Epidermal melanocyte (primary cell): ENCODE data around the gene SENP2.
"Not testable (repeated sequence)": the region's sequence is repeated elsewhere in the genome, so short reads cannot be mapped to it uniquely, and the experiment has no call there.

ENCODE experiments used
- DNase-seq: peaks from one replicate; pipeline ENCODE4 v3.0.0; 2011; ENCODE audit warnings: low spot score; ENCODE audit not compliant: insufficient read length

Gene SENP2

GRCh38 chr3:185647134-185647879, 61.2 kb downstream of the SENP2 start:
- no peak for DNase-seq

- DNase-seq = no peak
These were observed 61.8 kb downstream of the SENP2 start for GRCh38 chr3:185647880-185648210.

- DNase-seq = no peak
These were observed 62.3 kb downstream of the SENP2 start for GRCh38 chr3:185648396-185648795.

GRCh38 chr3:185649414-185649813, 63.3 kb downstream of the SENP2 start:
- DNase-seq = no peak

GRCh38 chr3:185651971-185652370, 65.9 kb downstream of the SENP2 start:
- no peak for DNase-seq

- no peak for DNase-seq
These were observed 68.1 kb downstream of the SENP2 start for GRCh38 chr3:185653949-185654757.

GRCh38 chr3:185654758-185655145, 68.7 kb downstream of the SENP2 start:
- DNase-seq = no peak

GRCh38 chr3:185655426-185656320, 69.6 kb downstream of the SENP2 start:
- DNase-seq = no peak

- DNase-seq = peak; percentile 88
These were observed 70.3 kb downstream of the SENP2 start for GRCh38 chr3:185656321-185656840.

GRCh38 chr3:185657211-185657610, 71.1 kb downstream of the SENP2 start:
- DNase-seq = no peak

- DNase-seq = no peak
These were observed 71.8 kb downstream of the SENP2 start for GRCh38 chr3:185657691-185658503.

GRCh38 chr3:185658504-185658912, 72.4 kb downstream of the SENP2 start:
- DNase-seq = peak; percentile 61

- DNase-seq = no peak
These were observed 72.8 kb downstream of the SENP2 start for GRCh38 chr3:185658943-185659342.

GRCh38 chr3:185659942-185660921, 74.1 kb downstream of the SENP2 start:
- DNase-seq = peak; percentile 61

GRCh38 chr3:185661296-185661695, 75.2 kb downstream of the SENP2 start:
- DNase-seq = not testable (repeated sequence)

GRCh38 chr3:185661772-185662171, 75.7 kb downstream of the SENP2 start:
- no peak for DNase-seq

- DNase-seq = no peak
These were observed 77.8 kb downstream of the SENP2 start for GRCh38 chr3:185663929-185664328.

GRCh38 chr3:185667574-185667973, 81.5 kb downstream of the SENP2 start:
- DNase-seq = no peak

GRCh38 chr3:185677146-185677829, 91.2 kb downstream of the SENP2 start:
- peak; percentile 61 for DNase-seq
